Mucosa of rectum (tissue), 2 donors: ENCODE measurements around the gene NEUROD4.

Source experiments
- H3K27ac ChIP-seq, 2 donors: one replicate each; pipeline ENCODE4 v1.7.0; 2013; ENCODE audit warnings: inconsistent platforms in 2 of 2, low read depth in 2 of 2, low read length in 2 of 2
- H3K27me3 ChIP-seq, 2 donors: one replicate each; pipeline ENCODE4 v1.7.0; 2013; ENCODE audit warnings: low read length in 2 of 2; ENCODE audit not compliant: control insufficient read depth in 2 of 2, insufficient read depth in 2 of 2
- H3K36me3 ChIP-seq, 2 donors: one replicate each; pipeline ENCODE4 v1.7.0; 2013; ENCODE audit warnings: low read length in 2 of 2; ENCODE audit not compliant: control insufficient read depth in 2 of 2, insufficient read depth in 2 of 2
- H3K4me1 ChIP-seq, 2 donors: one replicate each; pipeline ENCODE4 v1.7.0; 2013; ENCODE audit warnings: low read length in 2 of 2, mild to moderate bottlenecking in 1 of 2; ENCODE audit not compliant: control insufficient read depth in 2 of 2, insufficient read depth in 2 of 2
- H3K4me3 ChIP-seq, 2 donors: one replicate each; pipeline ENCODE4 v1.7.0; 2013; ENCODE audit warnings: low read length in 2 of 2
- H3K9ac ChIP-seq, 2 donors: one replicate each; pipeline ENCODE4 v1.7.0; 2013; ENCODE audit warnings: low read length in 2 of 2, low read depth in 1 of 2, mild to moderate bottlenecking in 1 of 2
- H3K9me3 ChIP-seq, 2 donors: one replicate each; pipeline ENCODE4 v1.7.0; 2013; ENCODE audit warnings: low read length in 2 of 2; ENCODE audit not compliant: control insufficient read depth in 2 of 2
- donor health status: healthy.
- donor health status: Normal muscosa, but diverticular disease.

NEUROD4 gene

GRCh38 chr12:55058082-55058481, 38.3 kb downstream of the NEUROD4 start:
- Histone ChIP-seq H3K36me3 (no peaks in the 10 kb centered on the region), H3K4me3 (no peak overlapping the region), H3K9me3 (no peaks in the 10 kb centered on the region), H3K9ac (no peak overlapping the region), H3K4me1 (no peaks in the 10 kb centered on the region), H3K27ac (no peak overlapping the region), H3K27me3 (peaks cover 0 to 3% of the 10 kb centered on the region in 2 donors)

GRCh38 chr12:55058776-55059175, 39.0 kb downstream of the NEUROD4 start:
- no peaks in the 10 kb centered on the region for H3K4me1 ChIP-seq
- H3K27me3 ChIP-seq, result peaks cover 0 to 3% of the 10 kb centered on the region in 2 donors
- no peak overlapping the region for H3K9ac ChIP-seq
- no peak overlapping the region for H3K4me3 ChIP-seq
- H3K9me3 ChIP-seq, result no peaks in the 10 kb centered on the region
- H3K36me3 ChIP-seq, result no peaks in the 10 kb centered on the region
- no peak overlapping the region for H3K27ac ChIP-seq

DNA sequence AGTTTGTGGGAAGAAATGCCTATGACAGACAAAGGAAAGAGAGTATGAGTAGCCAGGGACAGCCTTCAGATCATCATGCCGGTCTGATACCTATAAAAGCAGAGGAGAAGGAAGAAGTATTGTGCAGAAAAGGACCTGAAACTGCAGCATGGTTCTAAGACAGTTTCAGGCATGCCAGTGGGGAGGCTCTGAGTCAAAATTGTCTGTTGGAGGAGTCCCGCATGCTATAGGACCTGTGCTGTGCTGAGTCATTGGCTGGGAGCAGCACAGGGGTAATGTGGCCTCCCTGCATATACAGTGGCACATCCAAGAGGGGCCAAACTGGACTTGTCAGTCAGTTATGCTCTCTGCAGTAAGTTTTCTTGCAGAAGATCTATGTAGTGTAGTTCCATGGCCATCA, 40.7 kb downstream of the NEUROD4 start:
- Histone ChIP-seq H3K4me3 (no peak overlapping the region), H3K27ac (no peak overlapping the region), H3K4me1 (no peaks in the 10 kb centered on the region), H3K9me3 (no peaks in the 10 kb centered on the region), H3K27me3 (peaks cover 0 to 3% of the 10 kb centered on the region in 2 donors), H3K36me3 (no peaks in the 10 kb centered on the region), H3K9ac (no peak overlapping the region)

DNA sequence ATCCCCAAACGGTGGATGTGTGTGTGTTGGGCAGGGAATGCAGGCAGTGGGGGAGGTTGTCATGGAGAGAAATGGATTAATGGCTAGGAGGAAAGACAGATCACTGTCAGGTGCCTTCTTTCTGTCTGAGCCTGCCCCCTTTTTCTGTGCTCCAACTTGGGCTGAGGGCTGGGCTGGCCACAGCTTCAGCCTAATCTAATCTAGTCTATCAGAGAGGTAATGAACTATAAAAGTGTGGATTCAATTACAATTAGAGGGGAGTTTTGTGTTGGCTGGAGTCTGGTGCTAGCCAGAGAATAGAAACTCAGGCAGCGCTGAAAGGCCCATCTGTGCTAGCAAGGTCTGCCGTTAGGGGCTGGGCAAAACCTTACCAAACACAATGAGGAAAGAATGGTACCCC, 41.2 kb downstream of the NEUROD4 start:
- Histone ChIP-seq H3K36me3 (no peaks in the 10 kb centered on the region), H3K27me3 (peaks cover 0 to 3% of the 10 kb centered on the region in 2 donors), H3K4me1 (no peaks in the 10 kb centered on the region), H3K9ac (no peak overlapping the region), H3K27ac (no peak overlapping the region), H3K9me3 (no peaks in the 10 kb centered on the region), H3K4me3 (no peak overlapping the region)

DNA sequence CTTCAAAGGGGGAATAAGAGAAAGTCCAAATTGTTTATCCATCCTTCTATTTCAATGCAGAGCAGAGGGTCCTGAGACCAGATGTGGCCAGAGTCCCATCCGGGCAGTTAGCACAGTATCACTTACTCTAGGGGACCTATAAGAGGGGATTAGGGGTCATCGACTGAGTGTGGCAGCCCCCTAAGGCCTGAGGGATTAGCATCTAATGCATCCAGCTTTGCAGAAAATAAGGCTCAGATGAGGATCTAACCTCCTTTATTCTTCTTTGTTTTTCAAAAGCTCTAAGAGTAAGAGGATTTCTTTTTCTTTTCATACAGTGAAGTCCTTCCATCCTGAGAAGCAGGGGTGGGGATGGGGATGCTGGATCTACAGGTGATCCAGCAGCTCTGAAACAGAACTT, 43.5 kb downstream of the NEUROD4 start:
- peaks cover 0 to 3% of the 10 kb centered on the region in 2 donors for H3K27me3 ChIP-seq
- no peak overlapping the region for H3K27ac ChIP-seq
- H3K9me3 ChIP-seq, result no peaks in the 10 kb centered on the region
- no peaks in the 10 kb centered on the region for H3K4me1 ChIP-seq
- no peak overlapping the region for H3K9ac ChIP-seq
- no peak overlapping the region for H3K4me3 ChIP-seq
- no peaks in the 10 kb centered on the region for H3K36me3 ChIP-seq

- H3K27ac ChIP-seq, result no peak overlapping the region
- peaks cover 0 to 1% of the 10 kb centered on the region in 2 donors for H3K27me3 ChIP-seq
- H3K4me3 ChIP-seq, result no peak overlapping the region
- no peaks in the 10 kb centered on the region for H3K9me3 ChIP-seq
- H3K36me3 ChIP-seq, result no peaks in the 10 kb centered on the region
- H3K4me1 ChIP-seq, result no peaks in the 10 kb centered on the region
- no peak overlapping the region for H3K9ac ChIP-seq
Observed at GRCh38 chr12:55065535-55065934, 45.8 kb downstream of the NEUROD4 start.

DNA sequence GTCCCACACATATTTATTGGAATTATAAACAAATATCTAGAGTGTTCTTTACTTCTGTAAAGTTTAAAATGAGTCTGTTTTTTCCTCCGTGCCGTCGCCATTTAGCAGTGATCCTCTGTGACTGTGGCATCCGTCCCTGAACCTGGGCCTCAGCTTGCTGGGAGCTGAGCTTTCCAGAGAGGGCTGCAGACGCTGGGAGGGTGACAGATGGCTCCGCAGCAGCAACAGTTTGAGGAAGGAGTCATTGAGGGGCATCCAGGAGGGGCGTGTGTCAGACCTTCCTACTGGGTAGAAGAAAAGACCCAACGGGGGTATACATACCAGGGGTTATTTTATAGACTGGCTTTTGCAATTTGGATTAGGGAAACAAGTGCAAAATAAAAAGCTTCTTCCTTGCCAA, 47.9 kb downstream of the NEUROD4 start:
- H3K4me3 ChIP-seq, result no peak overlapping the region
- no peaks in the 10 kb centered on the region for H3K4me1 ChIP-seq
- H3K9me3 ChIP-seq, result no peaks in the 10 kb centered on the region
- no peak overlapping the region for H3K27ac ChIP-seq
- H3K36me3 ChIP-seq, result no peaks in the 10 kb centered on the region
- H3K9ac ChIP-seq, result no peak overlapping the region
- H3K27me3 ChIP-seq, result no peaks in the 10 kb centered on the region

DNA sequence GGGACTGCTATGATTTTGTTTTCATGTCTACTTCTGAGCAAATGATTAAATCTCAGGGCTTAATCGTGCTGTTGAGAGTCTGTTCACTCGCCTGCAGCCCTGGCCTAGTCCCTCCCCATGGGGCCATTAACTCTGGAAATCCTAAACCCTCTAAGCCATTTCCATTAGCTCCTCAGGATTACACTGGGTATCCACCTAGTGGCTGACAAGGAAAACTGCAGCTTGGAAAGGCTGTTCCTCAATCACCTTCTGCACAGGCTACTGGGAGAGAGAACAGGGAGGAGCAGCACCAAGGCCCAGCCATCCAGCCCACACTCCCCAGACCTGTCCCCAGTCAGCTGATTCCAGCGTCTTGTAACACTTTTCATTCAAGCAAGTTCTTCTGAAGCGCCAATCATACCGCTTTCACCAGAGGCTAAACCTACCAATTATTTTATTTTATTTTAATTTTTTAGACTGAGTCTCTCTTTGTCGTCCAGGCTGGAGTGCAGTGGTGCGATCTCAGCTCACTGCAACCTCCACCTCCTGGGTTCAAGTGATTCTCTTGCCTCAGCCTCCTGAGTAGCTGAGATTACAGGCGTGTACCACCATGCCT, 48.7 kb downstream of the NEUROD4 start:
- H3K9ac ChIP-seq, result no peak overlapping the region
- no peak overlapping the region for H3K4me3 ChIP-seq
- H3K36me3 ChIP-seq, result no peaks in the 10 kb centered on the region
- no peaks in the 10 kb centered on the region for H3K27me3 ChIP-seq
- no peaks in the 10 kb centered on the region for H3K9me3 ChIP-seq
- no peak overlapping the region for H3K27ac ChIP-seq
- H3K4me1 ChIP-seq, result no peaks in the 10 kb centered on the region

DNA sequence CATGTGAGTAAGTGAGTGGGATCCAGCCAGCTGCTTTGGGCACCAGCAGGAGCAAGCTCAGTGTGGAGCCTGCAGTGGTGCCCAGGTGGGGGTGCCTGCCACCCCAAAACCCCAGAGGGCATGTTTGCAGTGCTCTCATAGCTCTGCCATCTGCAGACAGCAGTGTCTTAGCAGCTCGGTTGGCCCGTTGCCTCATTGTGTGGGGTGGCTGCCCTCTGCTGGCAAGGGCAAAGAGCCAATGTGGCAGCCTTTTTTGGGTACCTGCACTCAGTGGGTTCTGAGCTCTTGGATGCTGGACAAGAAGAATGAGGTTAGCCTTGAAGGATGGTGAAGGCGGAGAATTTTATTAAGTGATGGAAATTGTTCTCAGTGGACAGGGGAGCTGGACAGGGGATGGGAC, 52.3 kb downstream of the NEUROD4 start:
- no peak overlapping the region for H3K27ac ChIP-seq
- H3K27me3 ChIP-seq, result no peaks in the 10 kb centered on the region
- H3K9ac ChIP-seq, result no peak overlapping the region
- no peak overlapping the region for H3K4me3 ChIP-seq
- H3K4me1 ChIP-seq, result no peaks in the 10 kb centered on the region
- no peaks in the 10 kb centered on the region for H3K9me3 ChIP-seq
- no peaks in the 10 kb centered on the region for H3K36me3 ChIP-seq

GRCh38 chr12:55073043-55074022, 53.6 kb downstream of the NEUROD4 start:
- Histone ChIP-seq H3K4me1 (no peaks in the 10 kb centered on the region), H3K9ac (no peak overlapping the region), H3K36me3 (no peaks in the 10 kb centered on the region), H3K27me3 (no peaks in the 10 kb centered on the region), H3K4me3 (no peak overlapping the region), H3K27ac (no peak overlapping the region), H3K9me3 (no peaks in the 10 kb centered on the region)
